ENCODE measurements around the gene PRKD2. TPM values are rescaled to one million over a fixed set of nuclear protein-coding genes. Genes with fewer than 3 reads are reported as not detected.

PRKD2 gene
- total RNA-seq (10 to 100 TPM in 7 of 9 donors, 1 to 10 TPM in 2; 8.4 to 32.8 (median 13.2) TPM), polyA plus RNA-seq (10 to 100 TPM; 10.6 to 12.1 TPM)
- long read RNA-seq, donor 1, partial matches to known transcripts = 8 of 14 reads
- long read RNA-seq, donor 1, other reads (novel, unspliced or antisense) = 3 of 14 reads
- long read RNA-seq, donor 2, partial matches to known transcripts = 6 of 12 reads
- long read RNA-seq, donor 2, other reads (novel, unspliced or antisense) = 5 of 12 reads
- long read RNA-seq, donor 3, partial matches to known transcripts = 5 of 8 reads
- long read RNA-seq, donor 3, other reads (novel, unspliced or antisense) = 2 of 8 reads

DNA sequence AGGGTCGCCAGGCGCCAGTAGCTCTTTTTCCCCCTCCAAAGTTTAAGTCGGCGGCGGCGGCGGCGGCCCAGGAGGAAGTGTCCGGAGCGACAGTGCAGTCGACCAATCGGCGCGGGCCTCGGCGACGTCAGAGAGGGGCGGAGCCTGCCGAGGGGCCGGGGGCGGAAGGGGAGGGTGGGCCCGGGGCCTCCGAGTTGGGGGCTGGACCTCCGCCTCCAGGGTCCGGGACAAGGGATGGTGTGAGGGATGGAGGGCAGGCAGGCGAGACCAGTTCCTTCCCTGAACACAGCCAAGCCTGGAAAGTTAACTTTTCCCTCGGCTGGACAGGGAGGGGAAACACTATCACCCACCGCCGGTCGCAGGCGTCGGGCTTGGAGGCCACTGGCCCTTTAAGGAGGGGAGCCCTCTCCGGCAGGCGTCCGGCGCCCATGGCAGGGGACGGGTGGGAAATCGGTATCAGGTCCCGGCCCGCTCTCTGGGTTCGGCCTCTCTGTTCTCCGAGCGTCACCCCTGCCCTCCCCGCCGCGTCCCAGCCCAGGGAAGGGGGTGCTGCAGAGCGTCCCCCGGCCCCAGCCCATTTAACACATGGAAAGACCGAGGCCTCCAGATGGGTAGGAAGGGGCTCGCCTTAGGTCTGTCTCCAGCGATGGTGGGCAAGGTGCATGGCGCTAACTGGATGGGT, at the start of gene PRKD2:
Gene PRKD2, minus strand, starts transcription at position 81 of the 682 bp plus-strand sequence. CDS start 744 bp downstream, outside the sequence.
- Histone ChIP-seq H3K4me1 (peaks cover 0 to 53% (median 28%) of the 10 kb centered on the region in 12 donors), H3K27me3 (no peaks in the 10 kb centered on the region), H3K36me3 (peaks cover 0 to 33% (median 27%) of the 10 kb centered on the region in 9 donors), H3K27ac (peak within 1 kb of the TSS; percentile 70 to 96 (median 90)), H3K4me3 (peak within 1 kb of the TSS; percentile 53 to 89 (median 77)), H3K9me3 (no peaks in the 10 kb centered on the region)
- intact Hi-C loops (cut with DNase I) = no loop called here
- DNase-seq = peak; percentile 93 to 96 (median 94)
- peak in 1 of 2 donors; percentile 36 for TF ChIP-seq POLR2A (IDR thresholded peaks at IDR 0.05)
- TF ChIP-seq, protein P1, sequence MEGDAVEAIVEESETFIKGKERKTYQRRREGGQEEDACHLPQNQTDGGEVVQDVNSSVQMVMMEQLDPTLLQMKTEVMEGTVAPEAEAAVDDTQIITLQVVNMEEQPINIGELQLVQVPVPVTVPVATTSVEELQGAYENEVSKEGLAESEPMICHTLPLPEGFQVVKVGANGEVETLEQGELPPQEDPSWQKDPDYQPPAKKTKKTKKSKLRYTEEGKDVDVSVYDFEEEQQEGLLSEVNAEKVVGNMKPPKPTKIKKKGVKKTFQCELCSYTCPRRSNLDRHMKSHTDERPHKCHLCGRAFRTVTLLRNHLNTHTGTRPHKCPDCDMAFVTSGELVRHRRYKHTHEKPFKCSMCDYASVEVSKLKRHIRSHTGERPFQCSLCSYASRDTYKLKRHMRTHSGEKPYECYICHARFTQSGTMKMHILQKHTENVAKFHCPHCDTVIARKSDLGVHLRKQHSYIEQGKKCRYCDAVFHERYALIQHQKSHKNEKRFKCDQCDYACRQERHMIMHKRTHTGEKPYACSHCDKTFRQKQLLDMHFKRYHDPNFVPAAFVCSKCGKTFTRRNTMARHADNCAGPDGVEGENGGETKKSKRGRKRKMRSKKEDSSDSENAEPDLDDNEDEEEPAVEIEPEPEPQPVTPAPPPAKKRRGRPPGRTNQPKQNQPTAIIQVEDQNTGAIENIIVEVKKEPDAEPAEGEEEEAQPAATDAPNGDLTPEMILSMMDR (IDR thresholded peaks at IDR 0.05) = no peak
- peak; percentile 86 to 88 (median 86) for ATAC-seq
- 0 to 2% (median 1%) methylated on average over 11 to 52 of the region's 52 CpGs for WGBS, 4 donors

DNA sequence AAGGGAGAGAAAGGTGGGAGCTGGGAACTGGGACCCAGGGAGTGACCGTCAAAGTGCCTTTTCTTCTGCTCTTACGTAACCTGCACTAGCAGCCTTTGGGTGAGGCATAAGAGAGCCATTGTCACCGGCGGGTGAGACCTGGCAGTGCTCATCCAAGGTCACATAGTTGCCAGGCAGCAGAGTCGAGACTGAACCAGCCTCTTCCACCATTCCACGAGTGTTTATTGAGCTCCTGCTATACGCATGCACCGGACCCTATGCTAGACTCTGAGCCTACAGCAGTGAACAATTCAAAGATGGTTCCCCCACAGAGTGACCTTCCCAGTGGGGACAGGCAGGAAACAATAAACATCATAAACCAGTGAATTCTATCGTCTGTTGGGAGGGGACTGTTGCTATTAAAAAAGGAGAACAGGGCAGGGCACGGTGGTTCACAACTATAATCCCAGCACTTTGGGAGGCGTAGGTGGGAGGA, 47.9 kb upstream of the PRKD2 start:
- TF ChIP-seq, protein P1 (IDR thresholded peaks at IDR 0.05) = no peak
- TF ChIP-seq POLR2A (IDR thresholded peaks at IDR 0.05) = no peak
- Histone ChIP-seq H3K36me3 (no peaks in the 10 kb centered on the region), H3K9me3 (no peaks in the 10 kb centered on the region), H3K27ac (no peak overlapping the region), H3K4me1 (peaks cover 0 to 24% (median 3%) of the 10 kb centered on the region in 12 donors), H3K27me3 (no peaks in the 10 kb centered on the region), H3K4me3 (no peak overlapping the region)
- intact Hi-C loops (cut with DNase I) = loop anchor here in 3 of 10 donors (5.0 to 10.0 kb wide), 2 partner anchors 57 to 230 kb away; no protein-coding TSS in a partner anchor
- DNase-seq = no peak
- peak; percentile 53 to 83 (median 73) for ATAC-seq
- WGBS, 4 donors = 58 to 66% (median 60%) methylated on average over 11 of the region's 11 CpGs

DNA sequence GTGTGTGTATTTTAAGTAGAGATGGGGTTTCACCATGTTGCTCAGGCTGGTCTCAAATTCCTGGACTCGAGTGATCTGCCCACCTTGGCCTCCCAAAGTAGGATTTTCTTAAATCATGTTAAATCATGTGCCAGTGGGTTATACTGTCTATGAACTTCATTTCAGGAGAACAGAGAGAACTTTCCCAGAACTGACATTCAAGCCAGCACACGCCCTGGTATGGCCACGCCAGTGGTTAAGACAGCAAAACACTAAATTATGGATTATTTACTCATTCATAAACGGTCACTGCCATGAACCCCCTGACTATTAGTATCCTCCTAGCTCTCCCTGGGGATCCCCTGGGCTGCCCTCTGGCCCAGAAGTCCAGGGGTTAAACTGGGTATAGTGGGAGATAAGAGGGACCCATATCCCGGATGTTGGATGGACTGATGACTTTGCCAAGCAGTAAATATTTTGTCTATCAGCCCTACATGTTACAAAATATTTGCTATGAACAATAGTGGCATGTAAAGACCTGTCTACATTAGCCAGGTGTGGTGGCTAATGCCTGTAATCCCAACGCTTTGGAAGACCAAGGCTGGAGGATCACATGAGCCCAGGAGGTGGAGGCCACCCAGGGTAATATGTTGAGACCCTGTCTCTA, 45.5 kb upstream of the PRKD2 start:
- H3K36me3 ChIP-seq = peaks cover 0 to 8% (median 0%) of the 10 kb centered on the region in 9 donors
- DNase-seq (no peak), ATAC-seq (no peak)
- H3K4me1 ChIP-seq = peaks cover 0 to 23% (median 2%) of the 10 kb centered on the region in 12 donors
- TF ChIP-seq, protein P1 (IDR thresholded peaks at IDR 0.05) = no peak
- TF ChIP-seq POLR2A (IDR thresholded peaks at IDR 0.05) = no peak
- intact Hi-C loops (cut with DNase I) = loop anchor here in 3 of 10 donors (5.0 to 10.0 kb wide), 2 partner anchors 60 to 232 kb away; no protein-coding TSS in a partner anchor
- no peaks in the 10 kb centered on the region for H3K27me3 ChIP-seq
- H3K4me3 ChIP-seq = no peak overlapping the region
- H3K27ac ChIP-seq = no peak overlapping the region
- H3K9me3 ChIP-seq = no peaks in the 10 kb centered on the region
- 80 to 89% (median 88%) methylated on average over 6 of the region's 6 CpGs for WGBS, 4 donors

Measured in heart left ventricle (tissue), 16 donors.